Left lung (tissue), 10 donors: ENCODE data around the gene IFNE. TPM values are rescaled to one million over a fixed set of nuclear protein-coding genes. Genes with fewer than 3 reads are reported as not detected.

Experiments
- ATAC-seq: fragments of 200-7000 bp; cut with Tn5 transposase; one replicate; pipeline ENCODE4 v1.9.1; 2020; ENCODE audit warnings: moderate library complexity
- DNase-seq, 4 donors: peaks; one replicate each; pipeline ENCODE4 v3.0.0-alpha.2; 2013 to 2020
- H3K27ac ChIP-seq, 2 donors: fragments of 200-600 bp; sonication (generic) in 1 of 2; one replicate each; pipeline versions ENCODE4 v1.5.0 to v1.8.0; 2020 to 2021
- H3K27me3 ChIP-seq, 2 donors: fragments of 200-600 bp; sonication (generic) in 1 of 2; one replicate each; pipeline versions ENCODE4 v1.5.0 to v1.8.0; 2020 to 2021
- H3K36me3 ChIP-seq, 2 donors: fragments of 200-600 bp; sonication (generic) in 1 of 2; one replicate each; pipeline versions ENCODE4 v1.5.0 to v1.8.0; 2020 to 2021
- H3K4me1 ChIP-seq, 2 donors: fragments of 200-600 bp; one replicate each; pipeline ENCODE4 v1.8.0; 2021
- H3K4me3 ChIP-seq, 2 donors: fragments of 200-600 bp; sonication (generic) in 1 of 2; one replicate each; pipeline versions ENCODE4 v1.5.0 to v1.8.0; 2020 to 2021; ENCODE audit warnings: mild to moderate bottlenecking in 1 of 2
- H3K9me3 ChIP-seq, 2 donors: fragments of 200-600 bp; sonication (generic) in 1 of 2; one replicate each; pipeline versions ENCODE4 v1.5.0 to v1.8.0; 2020 to 2021
- CTCF ChIP-seq, 2 donors: fragments of 200-600 bp; sonication (generic) in 1 of 2; IDR thresholded peaks; one replicate each; pipeline versions ENCODE4 v1.5.0 to v1.8.0; 2021; ENCODE audit warnings: antibody characterized with exemption in 2 of 2
- intact Hi-C, 2 donors: fragments of 100-400 bp; cut with DNase I; formaldehyde crosslinking; loops; one replicate each; pipeline versions ENCODE4 v1.11.2 to v1.14.2; 2022
- polyA plus RNA-seq, 6 donors: library from polyadenylated mRNA; unstranded; fragments of 120-200 nt; gene quantifications; one replicate each; pipeline ENCODE4 v1.2.1, GENCODE V29; 2013; ENCODE audit not compliant: insufficient read length in 6 of 6
- total RNA-seq, 2 donors: library from RNA; stranded (reverse); fragmentation: NEBNext Ultra II Directional; extraction: Animal tissue kit (Norgen Biotek cat#: 25700); gene quantifications; one replicate each; pipeline ENCODE4 v1.2.1, GENCODE V29; 2021
- donor health status: DM: no; HTN: yes; CAD: no.
- donor health status: DM: no; HTN: no; CAD: no.

Gene IFNE
- total and polyA plus RNA-seq, 8 donors = 0.10 to 0.58 (median 0.20) TPM; not detected in 2

GRCh38 chr9:21507483-21507790 lies 25.3 kb upstream of the IFNE start:
- Histone ChIP-seq H3K9me3 (no peaks in the 10 kb centered on the region), H3K27ac (no peak overlapping the region)
- no peak for DNase-seq

GRCh38 chr9:21506626-21507482 lies 24.7 kb upstream of the IFNE start:
- H3K27me3 ChIP-seq = peaks cover 0 to 5% of the 10 kb centered on the region in 2 donors
- no peaks in the 10 kb centered on the region for H3K9me3 ChIP-seq
- no peak for TF ChIP-seq CTCF (IDR thresholded peaks at IDR 0.05)
- no peak overlapping the region for H3K4me3 ChIP-seq
- ATAC-seq (no peak), DNase-seq (no peak)
- intact Hi-C loops = no loop called here
- no peaks in the 10 kb centered on the region for H3K36me3 ChIP-seq
- H3K4me1 ChIP-seq = no peaks in the 10 kb centered on the region
- no peak overlapping the region for H3K27ac ChIP-seq

More at GRCh38 chr9:21507483-21507790, 25.3 kb upstream of the IFNE start:
- Histone ChIP-seq H3K27me3 (peaks cover 0 to 5% of the 10 kb centered on the region in 2 donors), H3K4me3 (no peak overlapping the region), H3K4me1 (no peaks in the 10 kb centered on the region), H3K36me3 (no peaks in the 10 kb centered on the region)
- no peak for TF ChIP-seq CTCF (IDR thresholded peaks at IDR 0.05)
- ATAC-seq = no peak
- intact Hi-C loops = no loop called here

DNA sequence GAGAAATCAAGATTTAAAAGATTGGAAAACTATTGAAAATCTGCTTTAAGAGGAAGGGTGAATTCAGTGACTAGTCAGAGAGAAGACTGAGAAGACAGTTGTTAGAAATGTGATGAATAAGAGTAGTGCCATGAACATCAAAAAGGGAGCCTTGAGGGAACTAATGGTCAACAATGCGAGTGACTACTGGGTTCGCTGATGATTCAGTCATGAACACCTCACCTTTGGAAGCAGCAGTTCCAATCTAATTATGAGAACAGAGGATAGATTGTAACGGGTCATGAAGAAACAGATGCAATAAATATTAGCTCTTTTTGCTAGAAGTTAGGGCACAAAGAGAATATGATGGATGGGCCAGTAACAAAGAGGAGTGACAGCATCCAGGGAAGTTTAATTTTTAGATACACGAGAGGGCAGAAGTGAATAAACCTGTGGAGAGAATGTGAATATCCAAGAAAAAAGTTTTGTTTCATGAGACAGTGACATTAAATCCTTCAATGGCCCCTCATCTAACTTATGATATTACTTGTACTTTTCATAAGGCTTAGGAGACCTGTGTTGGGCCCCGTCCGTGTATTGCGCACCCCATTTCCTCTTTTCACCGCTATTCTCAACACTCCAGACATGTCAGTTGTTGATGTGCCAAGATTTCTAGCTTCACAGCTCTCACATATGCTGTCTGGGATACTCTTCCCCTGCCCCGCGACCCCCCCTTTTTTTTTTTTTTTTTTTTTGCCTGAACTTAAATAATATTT lies 23.5 kb upstream of the IFNE start:
- intact Hi-C loops = no loop called here
- Histone ChIP-seq H3K9me3 (no peaks in the 10 kb centered on the region), H3K27me3 (peaks cover 0 to 5% of the 10 kb centered on the region in 2 donors), H3K27ac (no peak overlapping the region), H3K4me3 (no peak overlapping the region), H3K36me3 (no peaks in the 10 kb centered on the region), H3K4me1 (no peaks in the 10 kb centered on the region)
- no peak for DNase-seq
- no peak for TF ChIP-seq CTCF (IDR thresholded peaks at IDR 0.05)
- ATAC-seq = no peak

- peaks cover 0 to 5% of the 10 kb centered on the region in 2 donors for H3K27me3 ChIP-seq
- ATAC-seq (no peak), DNase-seq (no peak)
- no peak for TF ChIP-seq CTCF (IDR thresholded peaks at IDR 0.05)
- no peaks in the 10 kb centered on the region for H3K4me1 ChIP-seq
- no peaks in the 10 kb centered on the region for H3K9me3 ChIP-seq
- H3K27ac ChIP-seq = no peak overlapping the region
- H3K4me3 ChIP-seq = no peak overlapping the region
- no peaks in the 10 kb centered on the region for H3K36me3 ChIP-seq
- intact Hi-C loops = no loop called here
Observed at GRCh38 chr9:21504894-21505293, 22.8 kb upstream of the IFNE start.

DNA sequence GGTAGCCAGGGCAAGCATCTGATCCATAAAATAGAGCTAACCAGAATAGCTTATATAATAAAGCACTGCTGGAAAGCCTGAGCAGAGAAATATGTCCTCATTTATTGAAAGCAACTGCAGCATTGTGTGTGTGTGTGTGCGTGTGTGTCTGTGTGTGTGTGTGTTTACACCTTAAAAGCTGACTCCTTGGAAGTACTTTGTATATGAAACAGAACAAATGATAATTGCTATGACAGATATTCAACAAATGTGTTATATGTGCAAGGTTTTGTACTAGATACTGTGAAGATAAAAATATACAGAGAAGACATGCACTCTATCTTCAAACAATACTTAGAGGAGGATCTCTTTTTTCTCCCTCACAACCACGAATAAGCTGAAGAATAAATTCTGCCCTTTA lies 22.0 kb upstream of the IFNE start:
- DNase-seq = no peak
- H3K27ac ChIP-seq = no peak overlapping the region
- intact Hi-C loops = no loop called here
- H3K4me3 ChIP-seq = no peak overlapping the region
- no peaks in the 10 kb centered on the region for H3K9me3 ChIP-seq
- peaks cover 0 to 5% of the 10 kb centered on the region in 2 donors for H3K27me3 ChIP-seq
- no peak for ATAC-seq
- no peaks in the 10 kb centered on the region for H3K4me1 ChIP-seq
- no peak for TF ChIP-seq CTCF (IDR thresholded peaks at IDR 0.05)
- H3K36me3 ChIP-seq = no peaks in the 10 kb centered on the region
